Neural progenitor cell (in vitro differentiated cells): Measurements from ENCODE around the gene MYCN. TPM values are rescaled to one million over a fixed set of nuclear protein-coding genes. Genes with fewer than 3 reads are reported as not detected.

Source experiments
- DNase-seq: peaks from one replicate; pipeline ENCODE4 v3.0.0-alpha.2; 2016; ENCODE audit warnings: low spot score
- H2AFZ ChIP-seq: fragments of 200-600 bp; sonication (generic); replicated peaks from 2 replicates; pipeline ENCODE4 v1.6.1; 2016; ENCODE audit warnings: antibody characterized with exemption
- H3F3A ChIP-seq: fragments of 200-600 bp; sonication (generic); 2 replicates; pipeline ENCODE4 v1.6.1; 2016; ENCODE audit warnings: antibody characterized with exemption, low read depth
- H3K27ac ChIP-seq: fragments of 200-600 bp; sonication (generic); 2 replicates; pipeline ENCODE4 v1.5.1; 2016; ENCODE audit warnings: mild to moderate bottlenecking
- H3K27me3 ChIP-seq: fragments of 200-600 bp; sonication (generic); 2 replicates; pipeline ENCODE4 v1.6.1; 2016; ENCODE audit warnings: mild to moderate bottlenecking, moderate library complexity
- H3K36me3 ChIP-seq: fragments of 200-600 bp; sonication (generic); 2 replicates; pipeline ENCODE4 v1.5.1; 2016
- H3K4me1 ChIP-seq: fragments of 200-600 bp; sonication (generic); 2 replicates; pipeline ENCODE4 v1.6.1; 2016; ENCODE audit warnings: mixed run types
- H3K4me2 ChIP-seq: fragments of 200-600 bp; sonication (generic); 2 replicates; pipeline ENCODE4 v1.6.1; 2016
- H3K4me3 ChIP-seq: fragments of 200-600 bp; sonication (generic); 2 replicates; pipeline ENCODE4 v1.5.1; 2016
- H3K79me2 ChIP-seq: fragments of 200-600 bp; sonication (generic); 2 replicates; pipeline ENCODE4 v1.6.1; 2016; ENCODE audit warnings: low read depth
- H3K9ac ChIP-seq: fragments of 200-600 bp; sonication (generic); 2 replicates; pipeline ENCODE4 v1.6.1; 2016
- H3K9me3 ChIP-seq: fragments of 200-600 bp; sonication (generic); 2 replicates; pipeline ENCODE4 v1.5.1; 2016; ENCODE audit warnings: low read depth
- H4K20me1 ChIP-seq: fragments of 200-600 bp; sonication (generic); 2 replicates; pipeline ENCODE4 v1.6.1; 2016; ENCODE audit warnings: low read depth
- H3K27ac Mint-ChIP-seq: 3 replicates; pipeline ENCODE4 v1.8.0; 2021; ENCODE audit warnings: mixed read lengths
- H3K27me3 Mint-ChIP-seq: 2 replicates; pipeline ENCODE4 v1.8.0; 2022; ENCODE audit warnings: low read depth, mild to moderate bottlenecking, inconsistent platforms, moderate library complexity, mixed read lengths; ENCODE audit not compliant: insufficient read depth
- H3K36me3 Mint-ChIP-seq: 3 replicates; pipeline ENCODE4 v1.8.0; 2021; ENCODE audit warnings: mixed read lengths
- H3K4me1 Mint-ChIP-seq: 3 replicates; pipeline ENCODE4 v1.8.0; 2021; ENCODE audit warnings: mixed read lengths
- H3K4me3 Mint-ChIP-seq: 3 replicates; pipeline ENCODE4 v1.8.0; 2021; ENCODE audit warnings: mild to moderate bottlenecking, moderate library complexity, mixed read lengths
- H3K9me3 Mint-ChIP-seq: 3 replicates; pipeline ENCODE4 v1.8.0; 2020; ENCODE audit warnings: mixed read lengths
- EZH2 ChIP-seq: fragments of 200-600 bp; sonication (generic); IDR thresholded peaks from 2 replicates; pipeline ENCODE4 v1.6.1; 2017; ENCODE audit warnings: antibody characterized with exemption, mild to moderate bottlenecking, moderate library complexity
- EZH2phosphoT487 ChIP-seq: fragments of 200-600 bp; sonication (generic); IDR thresholded peaks from 2 replicates; pipeline ENCODE4 v1.6.1; 2017; ENCODE audit warnings: antibody characterized with exemption
- total RNA-seq: library from RNA; depleted of rRNA; stranded (reverse); fragments of >200 nt; gene quantifications from 2 replicates; pipeline ENCODE4 v1.2.3, GENCODE V29; 2015; ENCODE audit warnings: low replicate concordance
- TF ChIP-seq, protein P1 (sequence below): fragments of 200-600 bp; sonication (generic); IDR thresholded peaks from 2 replicates; pipeline ENCODE4 v1.5.1; 2017; ENCODE audit warnings: antibody characterized with exemption, mild to moderate bottlenecking

Gene MYCN
- total RNA-seq, 1 donor from 2014 or later = 24.7 TPM

GRCh38 chr2:15895615-15896469, 44.5 kb upstream of the MYCN start:
- H2AFZ ChIP-seq = no peak overlapping the region
- peaks cover 57% of the 10 kb centered on the region for H3K4me1 ChIP-seq
- no peaks in the 10 kb centered on the region for H3K27me3 ChIP-seq
- H3K9me3 ChIP-seq = peaks cover 8% of the 10 kb centered on the region
- TF ChIP-seq, protein P1, sequence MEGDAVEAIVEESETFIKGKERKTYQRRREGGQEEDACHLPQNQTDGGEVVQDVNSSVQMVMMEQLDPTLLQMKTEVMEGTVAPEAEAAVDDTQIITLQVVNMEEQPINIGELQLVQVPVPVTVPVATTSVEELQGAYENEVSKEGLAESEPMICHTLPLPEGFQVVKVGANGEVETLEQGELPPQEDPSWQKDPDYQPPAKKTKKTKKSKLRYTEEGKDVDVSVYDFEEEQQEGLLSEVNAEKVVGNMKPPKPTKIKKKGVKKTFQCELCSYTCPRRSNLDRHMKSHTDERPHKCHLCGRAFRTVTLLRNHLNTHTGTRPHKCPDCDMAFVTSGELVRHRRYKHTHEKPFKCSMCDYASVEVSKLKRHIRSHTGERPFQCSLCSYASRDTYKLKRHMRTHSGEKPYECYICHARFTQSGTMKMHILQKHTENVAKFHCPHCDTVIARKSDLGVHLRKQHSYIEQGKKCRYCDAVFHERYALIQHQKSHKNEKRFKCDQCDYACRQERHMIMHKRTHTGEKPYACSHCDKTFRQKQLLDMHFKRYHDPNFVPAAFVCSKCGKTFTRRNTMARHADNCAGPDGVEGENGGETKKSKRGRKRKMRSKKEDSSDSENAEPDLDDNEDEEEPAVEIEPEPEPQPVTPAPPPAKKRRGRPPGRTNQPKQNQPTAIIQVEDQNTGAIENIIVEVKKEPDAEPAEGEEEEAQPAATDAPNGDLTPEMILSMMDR = no peak
- TF ChIP-seq EZH2 = no peak
- TF ChIP-seq EZH2phosphoT487 = no peak
- peak; percentile 62 for DNase-seq
- peaks cover 49% of the 10 kb centered on the region for H3K4me1 Mint-ChIP-seq
- no peak overlapping the region for H3K9ac ChIP-seq
- peak overlapping the region; percentile 60 for H3K4me2 ChIP-seq
- H3K27ac Mint-ChIP-seq = no peak overlapping the region
- peaks cover 3% of the 10 kb centered on the region for H3K36me3 ChIP-seq
- H3K4me3 Mint-ChIP-seq = no peak overlapping the region
- no peaks in the 10 kb centered on the region for H3K79me2 ChIP-seq
- peaks cover 23% of the 10 kb centered on the region for H3F3A ChIP-seq
- H4K20me1 ChIP-seq = no peaks in the 10 kb centered on the region
- peaks cover 2% of the 10 kb centered on the region for H3K27me3 Mint-ChIP-seq
- peaks cover 36% of the 10 kb centered on the region for H3K9me3 Mint-ChIP-seq
- H3K27ac ChIP-seq = peak overlapping the region; percentile 62
- no peak overlapping the region for H3K4me3 ChIP-seq
- H3K36me3 Mint-ChIP-seq = peaks cover 7% of the 10 kb centered on the region

- TF ChIP-seq EZH2 (no peak), EZH2phosphoT487 (no peak)
- TF ChIP-seq, protein P1 = no peak
- Histone ChIP-seq H3K79me2 (no peaks in the 10 kb centered on the region), H2AFZ (no peak overlapping the region), H3K4me2 (peak overlapping the region; percentile 60), H3K9me3 (peaks cover 8% of the 10 kb centered on the region), H3K36me3 (peaks cover 3% of the 10 kb centered on the region), H3K9ac (no peak overlapping the region), H3F3A (peaks cover 23% of the 10 kb centered on the region), H4K20me1 (no peaks in the 10 kb centered on the region), H3K4me3 (no peak overlapping the region), H3K27ac (no peak overlapping the region), H3K4me1 (peaks cover 47% of the 10 kb centered on the region), H3K27me3 (no peaks in the 10 kb centered on the region)
- no peak overlapping the region for H3K4me3 Mint-ChIP-seq
- H3K4me1 Mint-ChIP-seq = peaks cover 39% of the 10 kb centered on the region
- H3K27ac Mint-ChIP-seq = no peak overlapping the region
- peaks cover 4% of the 10 kb centered on the region for H3K27me3 Mint-ChIP-seq
- H3K9me3 Mint-ChIP-seq = peaks cover 39% of the 10 kb centered on the region
- no peak for DNase-seq
- peaks cover 7% of the 10 kb centered on the region for H3K36me3 Mint-ChIP-seq
Observed at GRCh38 chr2:15896859-15897258, 43.5 kb upstream of the MYCN start.

- Histone ChIP-seq H3K9ac (no peak overlapping the region), H4K20me1 (no peaks in the 10 kb centered on the region), H3K4me1 (peaks cover 40% of the 10 kb centered on the region), H2AFZ (no peak overlapping the region), H3K79me2 (no peaks in the 10 kb centered on the region), H3K4me3 (no peak overlapping the region), H3K36me3 (peaks cover 3% of the 10 kb centered on the region), H3K27ac (no peak overlapping the region), H3K27me3 (no peaks in the 10 kb centered on the region), H3F3A (peaks cover 23% of the 10 kb centered on the region), H3K9me3 (peaks cover 8% of the 10 kb centered on the region), H3K4me2 (no peak overlapping the region)
- Mint-ChIP-seq H3K27ac (no peak overlapping the region), H3K36me3 (peaks cover 7% of the 10 kb centered on the region), H3K9me3 (peaks cover 39% of the 10 kb centered on the region), H3K27me3 (peaks cover 2% of the 10 kb centered on the region), H3K4me1 (peaks cover 32% of the 10 kb centered on the region), H3K4me3 (no peak overlapping the region)
- no peak for TF ChIP-seq EZH2phosphoT487
- DNase-seq = no peak
Observed at GRCh38 chr2:15897431-15898098, 42.8 kb upstream of the MYCN start.

DNA sequence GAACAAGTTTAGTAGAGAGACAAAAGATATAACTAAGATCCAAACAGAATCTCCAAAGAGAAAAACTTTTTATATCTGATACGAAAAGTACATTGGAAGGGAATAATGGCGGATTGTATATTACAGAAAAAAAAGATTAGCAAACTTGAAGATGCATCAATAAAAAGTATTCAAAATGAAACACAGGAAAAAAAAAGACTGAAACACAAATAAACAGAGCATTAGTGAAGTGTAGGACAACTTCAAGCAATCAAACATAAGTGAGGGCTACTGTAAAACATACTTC, 41.1 kb upstream of the MYCN start:
- Histone ChIP-seq H3K79me2 (no peaks in the 10 kb centered on the region), H2AFZ (no peak overlapping the region), H3K27ac (no peak overlapping the region), H3K9me3 (peaks cover 8% of the 10 kb centered on the region), H3K36me3 (peaks cover 3% of the 10 kb centered on the region), H3K9ac (no peak overlapping the region), H3K4me1 (peaks cover 26% of the 10 kb centered on the region), H3K4me2 (no peak overlapping the region), H4K20me1 (no peaks in the 10 kb centered on the region), H3K4me3 (no peak overlapping the region), H3F3A (peaks cover 19% of the 10 kb centered on the region), H3K27me3 (no peaks in the 10 kb centered on the region)
- Mint-ChIP-seq H3K9me3 (peaks cover 41% of the 10 kb centered on the region), H3K4me3 (no peak overlapping the region), H3K4me1 (peaks cover 19% of the 10 kb centered on the region), H3K27me3 (peaks cover 2% of the 10 kb centered on the region), H3K27ac (no peak overlapping the region), H3K36me3 (peaks cover 7% of the 10 kb centered on the region)
- TF ChIP-seq EZH2phosphoT487 = no peak
- TF ChIP-seq, protein P1 = no peak
- no peak for TF ChIP-seq EZH2
- no peak for DNase-seq
